HG03108 (cell line): ENCODE measurements around the gene KRTAP6-3.

Experiments
- ATAC-seq: cut with Tn5 transposase; IDR thresholded peaks from one replicate; pipeline ENCODE4 v1.9.1; 2021; ENCODE audit warnings: moderate library complexity; ENCODE audit not compliant: unreplicated experiment

Gene KRTAP6-3

GRCh38 chr21:30592140-30592539 is at the start of gene KRTAP6-3:
KRTAP6-3 (plus strand) TSS chr21:30592440; CDS start chr21:30592446, 6 bp downstream.
- ATAC-seq, result no peak

GRCh38 chr21:30552782-30553181 is 39.5 kb upstream of the KRTAP6-3 start:
- no peak for ATAC-seq

- ATAC-seq, result no peak
Measured at GRCh38 chr21:30555095-30555494, 37.1 kb upstream of the KRTAP6-3 start.

GRCh38 chr21:30561264-30561895 is 30.9 kb upstream of the KRTAP6-3 start, which contains the start of gene KRTAP19-7:
KRTAP19-7 (minus strand) TSS chr21:30561314; CDS start chr21:30561289, 25 bp downstream.
- no peak for ATAC-seq

GRCh38 chr21:30561957-30562356 is 30.3 kb upstream of the KRTAP6-3 start:
- no peak for ATAC-seq

GRCh38 chr21:30563072-30563471 is 29.2 kb upstream of the KRTAP6-3 start:
- ATAC-seq, result no peak

GRCh38 chr21:30563630-30564029 is 28.6 kb upstream of the KRTAP6-3 start:
- no peak for ATAC-seq

- ATAC-seq, result no peak
Measured at GRCh38 chr21:30567617-30568016, 24.6 kb upstream of the KRTAP6-3 start.

GRCh38 chr21:30577766-30578165 is 14.5 kb upstream of the KRTAP6-3 start:
- ATAC-seq, result no peak

GRCh38 chr21:30579346-30579745 is 12.9 kb upstream of the KRTAP6-3 start:
- no peak for ATAC-seq

GRCh38 chr21:30580132-30580531 is 12.1 kb upstream of the KRTAP6-3 start:
- no peak for ATAC-seq

GRCh38 chr21:30582870-30583269 is 9.4 kb upstream of the KRTAP6-3 start:
- no peak for ATAC-seq

GRCh38 chr21:30590297-30590696 is 1.9 kb upstream of the KRTAP6-3 start, which contains the start of gene KRTAP22-2:
KRTAP22-2 (minus strand) TSS chr21:30590397.
- no peak for ATAC-seq

GRCh38 chr21:30598802-30599201 is 6.6 kb downstream of the KRTAP6-3 start, which contains the start of gene KRTAP6-2:
KRTAP6-2 (minus strand) TSS chr21:30598902; CDS start chr21:30598874, 28 bp downstream.
- no peak for ATAC-seq

GRCh38 chr21:30600787-30601186 is 8.5 kb downstream of the KRTAP6-3 start, which contains the start of gene KRTAP22-1:
KRTAP22-1 (plus strand) TSS chr21:30601087.
- no peak for ATAC-seq

- ATAC-seq, result no peak
Measured at GRCh38 chr21:30605968-30606367, 13.7 kb downstream of the KRTAP6-3 start.

GRCh38 chr21:30612132-30612531 is 19.9 kb downstream of the KRTAP6-3 start:
- ATAC-seq, result no peak

- no peak for ATAC-seq
Measured at GRCh38 chr21:30613836-30614235, 21.6 kb downstream of the KRTAP6-3 start, which contains the start of gene KRTAP6-1. KRTAP6-1 (minus strand) TSS chr21:30613930; CDS start chr21:30613904, 26 bp downstream.

GRCh38 chr21:30615199-30615598 is 23.0 kb downstream of the KRTAP6-3 start:
- no peak for ATAC-seq

- ATAC-seq, result no peak
Measured at GRCh38 chr21:30616125-30616524, 23.9 kb downstream of the KRTAP6-3 start, which contains the start of gene KRTAP20-1. KRTAP20-1 (plus strand) TSS chr21:30616425; CDS start chr21:30616455, 30 bp downstream.

- ATAC-seq, result no peak
Measured at GRCh38 chr21:30620080-30620479, 27.8 kb downstream of the KRTAP6-3 start.

- no peak for ATAC-seq
Measured at GRCh38 chr21:30620522-30620921, 28.3 kb downstream of the KRTAP6-3 start, which contains the start of gene KRTAP20-4. KRTAP20-4 (plus strand) TSS chr21:30620627.
